ENCODE measurements around the gene MAST1. TPM values are rescaled to one million over a fixed set of nuclear protein-coding genes. Genes with fewer than 3 reads are reported as not detected.
"Not testable (repeated sequence)": the region's sequence is repeated elsewhere in the genome, so short reads cannot be mapped to it uniquely, and the experiment has no call there.

Gene MAST1
- total RNA-seq, 1 donor from 2014 or later, result not detected

DNA sequence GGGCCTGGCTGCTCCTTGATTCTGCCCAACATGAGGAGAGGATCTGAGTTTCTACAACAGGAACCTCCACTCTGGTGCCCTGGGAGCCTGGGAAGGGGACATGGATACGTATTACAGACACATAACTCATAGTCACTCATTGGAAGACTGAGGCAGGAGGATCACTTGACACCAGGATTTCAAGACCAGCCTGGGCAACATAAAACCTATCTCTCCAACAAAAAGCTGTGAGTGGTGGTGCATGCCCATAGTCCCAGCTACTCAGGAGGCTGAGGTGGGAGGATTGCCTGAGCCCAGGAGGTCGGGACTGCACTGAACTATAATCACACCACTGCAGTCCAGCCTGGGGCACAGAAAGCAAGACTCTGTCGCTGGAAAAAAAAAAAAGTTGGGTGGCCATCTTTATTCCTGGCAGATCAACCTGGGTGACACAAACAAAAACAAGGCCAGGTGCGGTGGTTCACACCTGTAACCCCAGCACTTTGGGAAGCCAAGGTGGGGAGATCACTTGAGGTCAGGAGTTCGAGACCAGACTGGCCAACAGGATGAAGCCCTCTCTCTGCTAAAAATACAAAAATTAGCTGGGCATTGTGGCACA lies 49.8 kb downstream of the MAST1 start:
- TF ChIP-seq, protein P1, sequence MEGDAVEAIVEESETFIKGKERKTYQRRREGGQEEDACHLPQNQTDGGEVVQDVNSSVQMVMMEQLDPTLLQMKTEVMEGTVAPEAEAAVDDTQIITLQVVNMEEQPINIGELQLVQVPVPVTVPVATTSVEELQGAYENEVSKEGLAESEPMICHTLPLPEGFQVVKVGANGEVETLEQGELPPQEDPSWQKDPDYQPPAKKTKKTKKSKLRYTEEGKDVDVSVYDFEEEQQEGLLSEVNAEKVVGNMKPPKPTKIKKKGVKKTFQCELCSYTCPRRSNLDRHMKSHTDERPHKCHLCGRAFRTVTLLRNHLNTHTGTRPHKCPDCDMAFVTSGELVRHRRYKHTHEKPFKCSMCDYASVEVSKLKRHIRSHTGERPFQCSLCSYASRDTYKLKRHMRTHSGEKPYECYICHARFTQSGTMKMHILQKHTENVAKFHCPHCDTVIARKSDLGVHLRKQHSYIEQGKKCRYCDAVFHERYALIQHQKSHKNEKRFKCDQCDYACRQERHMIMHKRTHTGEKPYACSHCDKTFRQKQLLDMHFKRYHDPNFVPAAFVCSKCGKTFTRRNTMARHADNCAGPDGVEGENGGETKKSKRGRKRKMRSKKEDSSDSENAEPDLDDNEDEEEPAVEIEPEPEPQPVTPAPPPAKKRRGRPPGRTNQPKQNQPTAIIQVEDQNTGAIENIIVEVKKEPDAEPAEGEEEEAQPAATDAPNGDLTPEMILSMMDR (IDR thresholded peaks at IDR 0.05; ENCODE audit: borderline replicate concordance), result no peak
- Histone ChIP-seq H3K4me3 (no peak overlapping the region), H3K27me3 (ENCODE audit: low read depth) (peaks cover 46% of the 10 kb centered on the region), H3K36me3 (peaks cover 3% of the 10 kb centered on the region), H3K27ac (replicated peaks) (no peak overlapping the region), H3K4me1 (peaks cover 32% of the 10 kb centered on the region), H3K9me3 (replicated peaks) (peaks cover 11% of the 10 kb centered on the region)
- intact Hi-C loops (cut with micrococcal nuclease), result no loop called here
- no peak for DNase-seq

- DNase-seq; H3K9me3 ChIP-seq (replicated peaks); intact Hi-C loops (cut with micrococcal nuclease): not testable (repeated sequence)
- H3K27ac ChIP-seq (replicated peaks), result peak overlapping the region; percentile 44
- H3K4me1 ChIP-seq, result peaks cover 25% of the 10 kb centered on the region
- H3K36me3 ChIP-seq, result peaks cover 25% of the 10 kb centered on the region
- H3K4me3 ChIP-seq, result peak overlapping the region; percentile 99
- H3K27me3 ChIP-seq (ENCODE audit: low read depth), result peaks cover 23% of the 10 kb centered on the region
These were observed 52.0 kb downstream of the MAST1 start for GRCh38 chr19:12890299-12890786.

DNA sequence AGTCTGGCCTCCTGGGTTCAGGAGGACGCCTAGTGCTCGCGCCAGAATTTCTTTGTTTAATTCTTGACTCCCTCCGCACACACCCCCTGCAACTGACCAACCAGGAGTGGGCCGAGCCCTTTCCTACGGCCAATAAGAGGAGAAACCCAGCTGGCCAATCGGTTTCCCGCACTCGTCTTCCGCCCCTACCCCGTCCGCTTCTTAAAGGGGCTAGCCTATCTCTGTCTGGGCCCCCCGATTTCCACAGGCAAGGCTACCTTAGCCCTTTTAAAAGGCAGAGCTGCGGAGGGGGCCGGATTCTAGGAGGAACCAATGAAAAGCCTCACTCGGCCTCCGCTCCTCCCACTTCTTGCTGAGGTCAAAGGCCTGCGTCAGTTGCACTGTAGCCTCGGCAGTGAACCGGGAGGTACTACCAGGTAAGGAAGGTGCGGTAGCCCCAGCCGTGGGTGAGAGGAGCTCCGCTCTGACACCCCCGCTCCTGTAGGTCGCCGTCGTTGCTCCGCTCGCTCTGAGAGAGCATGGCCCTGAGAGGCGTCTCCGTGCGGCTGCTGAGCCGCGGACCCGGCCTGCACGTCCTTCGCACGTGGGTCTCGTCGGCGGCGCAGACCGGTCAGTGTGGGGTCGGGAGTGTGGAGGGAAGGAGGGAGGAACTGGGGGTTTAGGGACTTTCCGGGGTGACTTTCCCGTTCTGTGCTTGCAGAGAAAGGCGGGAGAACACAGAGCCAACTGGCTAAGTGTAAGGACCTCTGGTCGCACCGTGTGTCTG lies 52.7 kb downstream of the MAST1 start, which contains the start of gene GCDH:
Gene GCDH, plus strand, starts transcription at position 374 of the 766 bp plus-strand sequence. Its CDS starts 145 bp downstream, at position 519.
- Histone ChIP-seq H3K27me3 (ENCODE audit: low read depth) (peaks cover 17% of the 10 kb centered on the region), H3K27ac (replicated peaks) (peak within 1 kb of the TSS; percentile 87), H3K4me3 (peak within 1 kb of the TSS; percentile 99), H3K9me3 (replicated peaks) (no peaks in the 10 kb centered on the region), H3K4me1 (peaks cover 19% of the 10 kb centered on the region), H3K36me3 (peaks cover 28% of the 10 kb centered on the region)
- intact Hi-C loops (cut with micrococcal nuclease), result no loop called here
- DNase-seq, result peak; percentile 96
- TF ChIP-seq, protein P1 (IDR thresholded peaks at IDR 0.05; ENCODE audit: borderline replicate concordance), result no peak

DNA sequence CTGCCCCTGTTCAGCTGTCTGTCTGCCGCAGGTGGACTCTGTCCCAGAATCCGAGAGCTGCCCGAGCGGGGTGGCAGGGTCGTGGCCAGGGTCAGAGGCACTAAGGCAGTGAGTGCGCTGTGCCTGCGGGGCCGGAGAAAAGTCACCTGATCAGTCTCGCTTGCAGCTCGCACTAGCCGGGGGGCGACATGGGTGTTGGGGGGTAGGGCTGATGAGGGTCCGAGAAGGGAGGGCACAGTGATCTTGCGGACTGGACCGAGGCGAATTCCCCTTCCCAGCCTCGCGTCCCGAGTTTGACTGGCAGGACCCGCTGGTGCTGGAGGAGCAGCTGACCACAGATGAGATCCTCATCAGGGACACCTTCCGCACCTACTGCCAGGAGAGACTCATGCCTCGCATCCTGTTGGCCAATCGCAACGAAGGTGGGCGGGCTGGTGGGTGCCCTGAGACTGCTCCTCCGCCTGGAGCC lies 53.3 kb downstream of the MAST1 start:
- Histone ChIP-seq H3K36me3 (peaks cover 34% of the 10 kb centered on the region), H3K4me3 (peak overlapping the region; percentile 99), H3K27me3 (ENCODE audit: low read depth) (peaks cover 11% of the 10 kb centered on the region), H3K9me3 (replicated peaks) (no peaks in the 10 kb centered on the region), H3K4me1 (peaks cover 17% of the 10 kb centered on the region), H3K27ac (replicated peaks) (peak overlapping the region; percentile 87)
- TF ChIP-seq, protein P1 (IDR thresholded peaks at IDR 0.05; ENCODE audit: borderline replicate concordance), result no peak
- DNase-seq, result no peak
- intact Hi-C loops (cut with micrococcal nuclease), result no loop called here

DNA sequence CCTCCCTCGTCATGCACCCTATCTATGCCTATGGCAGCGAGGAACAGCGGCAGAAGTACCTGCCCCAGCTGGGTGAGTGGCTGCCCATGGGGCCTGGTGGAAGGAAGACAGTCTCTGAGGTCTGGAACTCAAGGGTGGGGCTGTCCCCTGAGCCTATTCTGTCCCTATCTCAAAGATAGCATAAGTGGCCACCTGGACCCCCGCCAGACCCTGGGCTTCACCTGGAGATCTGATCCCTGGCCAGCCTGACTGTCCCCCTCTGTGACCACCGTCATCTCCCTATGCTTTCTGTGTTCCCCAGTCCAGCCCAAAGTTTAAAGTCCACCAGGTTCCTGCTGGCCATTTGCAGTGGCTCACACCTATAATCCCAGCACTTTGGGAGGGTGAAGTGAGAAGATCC lies 55.3 kb downstream of the MAST1 start:
- Histone ChIP-seq H3K36me3 (peaks cover 54% of the 10 kb centered on the region), H3K4me1 (peaks cover 17% of the 10 kb centered on the region), H3K9me3 (replicated peaks) (no peaks in the 10 kb centered on the region), H3K27me3 (ENCODE audit: low read depth) (no peaks in the 10 kb centered on the region), H3K4me3 (no peak overlapping the region), H3K27ac (replicated peaks) (no peak overlapping the region)
- no peak for DNase-seq
- intact Hi-C loops (cut with micrococcal nuclease), result no loop called here
- TF ChIP-seq, protein P1 (IDR thresholded peaks at IDR 0.05; ENCODE audit: borderline replicate concordance), result no peak

Measured in left ventricle myocardium inferior (tissue), 1 donor.